ENCODE data around the gene FNBP1L.
"Not testable (repeated sequence)": the region's sequence is repeated elsewhere in the genome, so short reads cannot be mapped to it uniquely, and the experiment has no call there.

The FNBP1L gene

DNA sequence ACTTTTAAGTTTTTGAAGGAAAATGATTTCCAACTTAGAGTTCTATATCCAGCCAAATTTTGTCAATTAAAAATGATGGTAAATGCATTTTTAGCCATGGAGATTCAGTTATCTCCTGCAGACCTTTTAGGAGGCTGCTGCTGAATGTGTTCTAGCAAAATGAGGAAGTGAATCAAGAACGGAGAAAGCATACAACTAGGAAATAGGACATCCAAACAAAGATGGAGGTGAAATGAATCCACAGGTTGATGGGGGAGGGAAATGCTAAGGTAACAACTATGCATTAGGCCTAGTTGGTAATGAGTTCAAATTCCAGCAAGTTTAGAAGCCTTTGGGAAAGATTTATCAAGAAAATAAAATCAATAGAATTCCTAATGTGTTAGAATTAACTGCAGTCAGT is 80.5 kb downstream of the FNBP1L start:
- no peak for DNase-seq (ENCODE audit: low read depth in 1 of 2, low spot score in 1 of 2)

- no peak for DNase-seq (ENCODE audit: low read depth in 1 of 2, low spot score in 1 of 2)
Observed at GRCh38 chr1:93531193-93531592, 83.3 kb downstream of the FNBP1L start.

DNA sequence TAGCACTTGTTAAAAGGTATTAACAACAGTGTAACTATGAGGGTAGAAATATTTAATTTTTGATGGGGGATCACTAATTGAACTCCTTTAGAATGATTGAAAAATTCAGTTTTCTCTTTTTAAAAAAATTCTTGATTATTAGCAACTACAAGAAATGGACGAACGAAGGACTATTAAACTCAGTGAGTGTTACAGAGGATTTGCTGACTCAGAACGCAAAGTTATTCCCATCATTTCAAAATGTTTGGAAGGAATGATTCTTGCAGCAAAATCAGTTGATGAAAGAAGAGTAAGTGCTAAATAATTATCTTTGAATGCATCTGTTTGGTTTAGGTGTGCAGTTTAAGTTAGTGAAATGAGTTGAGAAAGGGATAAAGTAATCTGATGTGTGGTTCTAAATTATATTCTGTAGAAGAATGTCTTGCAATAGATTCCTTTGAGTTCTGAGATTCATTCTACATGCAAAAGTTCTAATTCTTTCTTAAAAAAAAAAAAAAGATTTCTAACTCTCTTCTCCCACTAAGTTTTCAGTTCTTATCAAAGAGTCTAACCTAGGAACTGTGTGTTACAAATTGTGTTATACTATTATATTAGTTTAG is 85.0 kb downstream of the FNBP1L start:
- no peak for DNase-seq (ENCODE audit: low read depth in 1 of 2, low spot score in 1 of 2)

GRCh38 chr1:93533677-93534076 is 85.8 kb downstream of the FNBP1L start:
- no peak for DNase-seq (ENCODE audit: low read depth in 1 of 2, low spot score in 1 of 2)

DNA sequence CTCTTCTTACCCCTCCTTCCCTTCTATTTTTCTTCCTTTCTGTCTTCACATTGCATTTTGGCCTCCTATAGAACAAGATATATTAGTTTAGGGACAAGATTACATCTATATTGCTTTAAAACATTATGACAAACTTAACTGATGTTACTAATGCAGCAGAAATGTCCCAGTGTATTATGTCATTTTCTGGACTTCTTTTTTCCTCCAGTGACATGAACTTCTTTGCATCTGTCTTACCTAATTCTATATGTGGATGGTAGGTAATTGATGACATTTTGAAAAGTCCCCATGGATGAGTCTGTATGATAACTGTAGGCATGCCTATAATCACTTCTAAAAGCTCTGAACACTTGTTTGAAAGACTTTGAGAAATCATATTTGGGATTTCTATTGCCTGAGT is 89.5 kb downstream of the FNBP1L start:
- DNase-seq (ENCODE audit: low read depth in 1 of 2, low spot score in 1 of 2): no peak

GRCh38 chr1:93537924-93538323 is 90.0 kb downstream of the FNBP1L start:
- DNase-seq (ENCODE audit: low read depth in 1 of 2, low spot score in 1 of 2): no peak

DNA sequence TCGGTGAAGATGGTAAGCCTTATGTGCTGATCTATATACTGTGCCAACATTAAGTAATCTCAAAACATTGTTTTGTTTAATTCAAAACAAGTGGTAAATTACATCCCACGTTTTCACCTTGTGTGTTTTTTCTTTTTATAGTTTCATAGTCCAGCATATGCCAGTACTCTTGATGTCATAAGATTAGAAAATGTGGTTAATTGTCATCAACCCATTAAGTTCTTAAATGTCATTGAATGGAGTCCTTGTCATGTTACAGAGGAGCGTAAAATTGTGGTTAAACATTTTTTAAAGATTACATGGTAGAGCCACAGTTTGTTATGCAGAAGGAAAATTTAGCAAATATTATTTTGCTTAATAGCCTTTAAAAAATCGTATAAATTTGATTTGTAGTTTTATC is 93.1 kb downstream of the FNBP1L start:
- no peak for DNase-seq (ENCODE audit: low read depth in 1 of 2, low spot score in 1 of 2)

- no peak for DNase-seq (ENCODE audit: low read depth in 1 of 2, low spot score in 1 of 2)
Observed at GRCh38 chr1:93542398-93542797, 94.5 kb downstream of the FNBP1L start.

DNA sequence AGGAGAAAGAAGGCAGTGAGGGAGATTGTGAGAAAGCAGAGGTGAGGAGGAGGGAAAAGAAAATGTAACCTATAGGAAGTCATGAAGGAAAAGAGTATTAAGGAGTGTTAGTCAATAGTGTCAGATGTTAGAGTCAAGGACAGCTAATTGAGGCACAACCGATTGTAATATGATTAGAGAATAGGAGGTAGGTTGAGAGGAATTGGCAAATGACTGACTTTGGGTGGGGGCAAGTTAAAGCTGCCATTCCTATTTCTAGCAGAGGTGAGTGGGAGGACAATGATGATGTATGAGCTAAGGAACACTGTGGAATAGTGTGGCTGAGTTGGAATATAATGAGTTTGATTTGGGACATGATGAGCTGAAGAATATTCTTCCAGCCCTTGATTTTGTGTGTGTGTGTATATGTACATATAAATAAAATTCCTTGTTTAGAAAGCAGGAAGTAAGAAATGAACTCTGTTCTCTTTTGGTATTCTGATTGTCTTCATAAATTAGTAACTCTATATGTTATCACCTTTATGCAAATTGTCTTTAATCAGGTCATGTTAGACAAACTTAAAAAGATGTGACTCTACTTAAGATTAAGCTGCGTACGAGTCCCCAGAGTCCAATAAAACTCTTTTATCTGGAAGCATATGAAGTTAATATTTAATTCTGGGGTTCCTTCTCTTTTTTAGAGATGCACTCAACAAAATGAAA is 98.4 kb downstream of the FNBP1L start:
- no peak for DNase-seq (ENCODE audit: low read depth in 1 of 2, low spot score in 1 of 2)

- no peak for DNase-seq (ENCODE audit: low read depth in 1 of 2, low spot score in 1 of 2)
Observed at GRCh38 chr1:93549131-93549530, 101.2 kb downstream of the FNBP1L start.

DNA sequence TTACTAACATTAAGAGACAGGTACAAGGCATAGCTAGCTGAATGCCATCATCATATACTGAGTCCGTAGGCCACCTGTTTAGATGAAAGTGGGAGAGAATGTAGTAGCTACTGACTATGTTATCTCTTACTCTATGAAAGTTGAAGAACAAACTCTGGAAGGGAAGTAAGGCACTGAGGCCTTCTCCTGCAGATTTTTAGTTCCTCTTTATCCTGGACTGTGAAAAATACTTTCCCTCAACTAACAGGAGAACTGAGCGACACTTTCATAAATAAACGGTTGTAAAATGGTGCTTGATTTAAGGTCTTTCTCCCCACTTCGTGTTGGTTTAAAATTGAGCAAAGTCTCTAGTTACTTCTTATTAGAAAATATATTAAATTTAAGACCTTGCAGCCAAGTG is 101.9 kb downstream of the FNBP1L start:
- DNase-seq (ENCODE audit: low read depth in 1 of 2, low spot score in 1 of 2): no peak

- no peak for DNase-seq (ENCODE audit: low read depth in 1 of 2, low spot score in 1 of 2)
Observed at GRCh38 chr1:93552741-93553455, 105.0 kb downstream of the FNBP1L start.

DNA sequence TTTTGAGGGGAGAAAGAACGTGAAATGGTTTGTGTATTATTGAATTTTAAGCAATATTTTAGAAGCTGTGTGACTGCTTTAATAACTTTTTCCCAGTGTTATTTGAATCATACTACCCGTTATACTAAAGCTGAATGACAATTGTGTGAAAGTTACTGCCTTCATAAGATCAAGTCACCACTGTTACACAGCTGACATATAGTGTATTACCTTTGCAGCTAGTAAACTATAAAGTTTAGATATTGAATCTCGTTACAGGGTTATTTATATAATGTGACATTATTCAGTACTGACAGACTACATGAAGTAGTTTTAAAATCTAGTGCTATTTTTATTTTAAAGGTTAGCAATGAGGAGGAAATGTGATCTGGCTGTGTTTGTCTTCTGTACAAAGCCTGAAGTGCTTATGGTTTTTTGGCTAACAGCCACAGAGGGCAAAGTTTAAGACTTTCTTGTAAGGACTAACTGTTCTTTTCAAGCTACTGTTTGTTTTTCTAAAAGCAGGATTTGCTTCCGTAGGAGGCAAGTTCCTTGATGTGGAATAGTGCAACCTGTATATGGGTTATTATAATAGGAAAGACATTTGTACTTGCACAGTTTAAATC is 106.1 kb downstream of the FNBP1L start:
- not testable (repeated sequence) for DNase-seq (ENCODE audit: low read depth in 1 of 2, low spot score in 1 of 2)

DNA sequence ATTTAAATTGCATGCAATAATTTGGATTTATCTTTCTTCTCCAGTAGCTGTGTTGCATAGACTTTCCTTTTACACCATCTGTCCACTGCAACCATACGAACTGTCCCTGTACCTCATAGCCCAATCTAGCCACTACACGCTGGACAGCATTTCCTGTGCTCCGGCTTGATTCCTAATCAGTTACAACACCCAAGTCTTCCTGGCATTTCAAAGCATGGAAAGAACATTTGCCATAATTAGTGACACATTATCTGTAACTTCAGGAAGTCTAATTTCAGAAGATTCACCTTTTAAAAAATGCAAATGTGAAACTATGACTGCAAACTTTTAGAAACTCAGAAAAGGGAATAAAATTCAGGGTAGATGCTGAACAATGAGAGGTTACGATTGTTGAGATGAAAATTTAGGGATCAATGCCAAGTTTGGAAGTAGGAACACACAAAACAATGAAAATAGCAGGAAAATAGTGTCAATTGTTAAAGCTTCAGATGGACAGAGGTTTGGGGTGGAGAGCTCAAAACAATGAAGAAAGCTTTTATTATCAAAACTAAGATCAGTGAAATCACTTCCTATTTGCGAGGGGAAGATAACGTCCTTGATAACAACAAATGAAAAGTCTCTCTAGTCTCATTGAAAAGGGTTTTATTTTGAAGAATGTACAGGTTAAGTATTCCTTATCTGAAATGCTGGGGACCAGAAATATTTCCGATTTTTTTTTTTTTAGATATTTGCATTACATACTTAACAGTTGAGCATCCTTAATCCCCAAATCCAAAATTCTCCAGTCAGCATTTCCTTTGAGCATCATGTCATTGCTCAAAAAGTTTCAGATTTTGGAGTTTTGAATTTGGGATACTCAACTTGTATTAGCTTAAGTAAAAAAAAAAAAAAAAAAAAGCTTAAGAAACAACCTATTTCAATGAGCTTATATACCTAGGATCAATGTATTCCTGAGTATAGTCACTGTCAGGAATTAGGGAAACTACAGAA is 107.3 kb downstream of the FNBP1L start:
- no peak for DNase-seq (ENCODE audit: low read depth in 1 of 2, low spot score in 1 of 2)

- DNase-seq (ENCODE audit: low read depth in 1 of 2, low spot score in 1 of 2): no peak
Observed at GRCh38 chr1:93556291-93556690, 108.4 kb downstream of the FNBP1L start.

- no peak for DNase-seq (ENCODE audit: low read depth in 1 of 2, low spot score in 1 of 2)
Observed at GRCh38 chr1:93559045-93559444, 111.1 kb downstream of the FNBP1L start.

DNA sequence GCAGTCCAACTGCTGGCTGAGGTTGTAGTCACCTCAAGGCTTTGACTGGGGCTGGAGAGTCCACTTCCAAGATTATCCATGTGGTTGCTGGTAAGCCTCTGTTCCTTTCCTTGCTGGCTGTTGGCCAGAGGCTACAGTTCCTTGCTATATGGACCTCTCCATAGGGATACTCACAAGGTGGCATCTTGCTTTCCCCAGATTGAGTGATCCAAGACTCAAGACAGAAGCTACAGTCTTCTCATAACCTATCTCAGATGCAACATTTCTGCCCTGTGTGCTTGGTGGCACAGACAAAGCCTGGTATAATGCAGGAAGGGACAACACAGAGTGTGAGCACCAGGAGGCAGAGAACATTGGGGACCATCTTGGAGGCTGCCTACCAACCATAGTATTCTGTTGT is 111.8 kb downstream of the FNBP1L start:
- DNase-seq (ENCODE audit: low read depth in 1 of 2, low spot score in 1 of 2): no peak

DNA sequence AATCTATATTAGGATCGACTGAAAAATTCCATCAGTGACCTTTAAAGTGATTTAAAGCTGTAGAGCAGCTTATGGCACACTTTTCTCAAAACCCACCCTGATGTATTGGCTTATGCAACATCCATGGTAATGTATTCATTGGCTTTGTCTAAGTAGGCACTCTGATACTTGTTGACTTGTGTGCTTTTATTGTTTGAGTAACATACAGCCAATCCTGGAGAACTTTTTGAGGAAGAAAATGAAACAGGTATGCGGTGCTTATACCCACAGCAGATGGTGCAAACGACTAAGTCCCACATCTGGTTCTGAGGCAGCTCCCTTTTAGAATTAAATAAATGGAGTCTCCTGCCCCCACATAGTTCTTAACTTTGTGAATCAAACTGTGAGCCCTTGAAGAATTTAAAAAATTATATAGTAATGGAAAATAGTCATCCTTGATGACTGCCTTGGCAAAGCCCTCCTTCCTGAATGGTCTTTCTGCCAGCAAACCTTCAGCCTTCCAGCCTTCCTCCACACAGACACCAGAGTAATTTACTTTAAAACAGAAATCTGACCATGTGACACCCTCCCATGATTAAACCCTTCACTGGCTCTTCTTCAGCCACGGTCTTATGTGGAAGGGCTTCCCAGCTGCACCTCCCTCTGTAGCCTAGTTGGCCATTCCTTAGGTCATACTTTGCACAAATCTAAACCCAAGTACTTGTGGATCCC is 117.7 kb downstream of the FNBP1L start:
- DNase-seq (ENCODE audit: low read depth in 1 of 2, low spot score in 1 of 2): no peak

GRCh38 chr1:93566227-93566626 is 118.3 kb downstream of the FNBP1L start:
- DNase-seq (ENCODE audit: low read depth in 1 of 2, low spot score in 1 of 2): no peak

- DNase-seq (ENCODE audit: low read depth in 1 of 2, low spot score in 1 of 2): no peak
Observed at GRCh38 chr1:93567255-93567918, 119.5 kb downstream of the FNBP1L start.

Measured in activated CD4-positive, alpha-beta T cell treated with anti-CD3 and anti-CD28 coated beads, Interleukin-2, amount 50 U/mL, for 24 hours (primary cell).